ENCODE results near the gene ARL9.

ARL9 gene

GRCh38 chr4:56531823-56532222 lies 26.2 kb downstream of the ARL9 start:
- Histone ChIP-seq H3K36me3 (ENCODE audit: insufficient read depth) (no peaks in the 10 kb centered on the region), H3K79me2 (ENCODE audit: insufficient read depth, low read depth) (no peaks in the 10 kb centered on the region), H3K4me3 (IDR thresholded peaks at IDR 0.05; ENCODE audit: insufficient read depth, low read depth, low read length) (no peak overlapping the region), H3K4me1 (ENCODE audit: low read depth, poor library complexity, severe bottlenecking) (peaks cover 8% of the 10 kb centered on the region), H3K9ac (no peak overlapping the region), H3K27ac (no peak overlapping the region), H4K20me1 (ENCODE audit: insufficient read depth) (no peaks in the 10 kb centered on the region), H3K4me2 (no peak overlapping the region), H2AFZ (ENCODE audit: low read depth) (no peak overlapping the region), H3K27me3 (ENCODE audit: insufficient read depth, low read depth) (no peaks in the 10 kb centered on the region)
- TF ChIP-seq, protein P1, sequence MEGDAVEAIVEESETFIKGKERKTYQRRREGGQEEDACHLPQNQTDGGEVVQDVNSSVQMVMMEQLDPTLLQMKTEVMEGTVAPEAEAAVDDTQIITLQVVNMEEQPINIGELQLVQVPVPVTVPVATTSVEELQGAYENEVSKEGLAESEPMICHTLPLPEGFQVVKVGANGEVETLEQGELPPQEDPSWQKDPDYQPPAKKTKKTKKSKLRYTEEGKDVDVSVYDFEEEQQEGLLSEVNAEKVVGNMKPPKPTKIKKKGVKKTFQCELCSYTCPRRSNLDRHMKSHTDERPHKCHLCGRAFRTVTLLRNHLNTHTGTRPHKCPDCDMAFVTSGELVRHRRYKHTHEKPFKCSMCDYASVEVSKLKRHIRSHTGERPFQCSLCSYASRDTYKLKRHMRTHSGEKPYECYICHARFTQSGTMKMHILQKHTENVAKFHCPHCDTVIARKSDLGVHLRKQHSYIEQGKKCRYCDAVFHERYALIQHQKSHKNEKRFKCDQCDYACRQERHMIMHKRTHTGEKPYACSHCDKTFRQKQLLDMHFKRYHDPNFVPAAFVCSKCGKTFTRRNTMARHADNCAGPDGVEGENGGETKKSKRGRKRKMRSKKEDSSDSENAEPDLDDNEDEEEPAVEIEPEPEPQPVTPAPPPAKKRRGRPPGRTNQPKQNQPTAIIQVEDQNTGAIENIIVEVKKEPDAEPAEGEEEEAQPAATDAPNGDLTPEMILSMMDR (conservative IDR thresholded peaks at IDR 0.05; ENCODE audit: low read depth, low read length) = no peak

DNA sequence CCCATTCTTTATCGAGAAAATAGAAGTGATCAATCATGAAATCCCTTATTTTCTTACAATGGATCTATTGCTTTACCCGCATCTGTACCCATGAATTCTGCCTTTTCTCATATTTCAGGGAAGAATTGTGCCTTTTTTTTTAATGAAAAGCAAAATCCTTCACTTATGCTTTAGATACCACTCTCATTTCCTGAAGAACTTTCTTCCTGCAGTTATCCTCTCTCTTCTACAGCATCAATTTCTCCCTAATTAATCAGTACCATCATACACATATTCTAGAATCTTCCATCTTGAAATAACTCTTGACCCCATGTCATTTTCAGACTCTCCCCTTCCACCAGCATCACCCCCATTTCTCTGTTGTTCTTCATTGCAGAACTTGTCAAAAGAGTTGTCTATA lies 26.6 kb downstream of the ARL9 start:
- peaks cover 8% of the 10 kb centered on the region for H3K4me1 ChIP-seq (ENCODE audit: low read depth, poor library complexity, severe bottlenecking)
- no peak overlapping the region for H3K4me2 ChIP-seq
- H4K20me1 ChIP-seq (ENCODE audit: insufficient read depth) = no peaks in the 10 kb centered on the region
- no peak overlapping the region for H3K9ac ChIP-seq
- TF ChIP-seq, protein P1 (conservative IDR thresholded peaks at IDR 0.05; ENCODE audit: low read depth, low read length) = no peak
- H3K36me3 ChIP-seq (ENCODE audit: insufficient read depth) = no peaks in the 10 kb centered on the region
- no peak overlapping the region for H3K4me3 ChIP-seq (IDR thresholded peaks at IDR 0.05; ENCODE audit: insufficient read depth, low read depth, low read length)
- no peak overlapping the region for H3K27ac ChIP-seq
- no peaks in the 10 kb centered on the region for H3K79me2 ChIP-seq (ENCODE audit: insufficient read depth, low read depth)
- H2AFZ ChIP-seq (ENCODE audit: low read depth) = no peak overlapping the region
- no peaks in the 10 kb centered on the region for H3K27me3 ChIP-seq (ENCODE audit: insufficient read depth, low read depth)

- H3K4me3 ChIP-seq (IDR thresholded peaks at IDR 0.05; ENCODE audit: insufficient read depth, low read depth, low read length) = no peak overlapping the region
These were observed 30.3 kb downstream of the ARL9 start for GRCh38 chr4:56535915-56536314.

DNA sequence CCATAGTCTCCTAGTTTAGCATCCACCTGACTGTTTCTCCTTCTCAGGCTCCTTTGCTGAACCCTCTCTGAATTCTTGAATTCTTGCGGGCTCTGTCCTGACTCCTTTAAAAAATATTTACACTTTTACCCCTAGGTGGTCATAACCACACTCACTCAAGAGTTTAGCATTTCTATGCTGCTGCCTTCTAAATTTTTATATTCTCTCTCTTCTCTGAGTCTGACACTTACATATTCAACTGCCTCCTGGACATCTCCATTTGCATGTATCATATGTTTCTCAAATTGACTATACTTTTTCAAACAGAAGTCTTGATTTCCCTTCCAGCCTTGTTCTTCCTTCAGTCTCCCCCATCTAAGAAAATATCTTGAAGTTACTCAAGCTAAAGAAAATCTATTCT lies 31.6 kb downstream of the ARL9 start:
- Histone ChIP-seq H3K27me3 (ENCODE audit: insufficient read depth, low read depth) (no peaks in the 10 kb centered on the region), H3K79me2 (ENCODE audit: insufficient read depth, low read depth) (no peaks in the 10 kb centered on the region), H3K4me1 (ENCODE audit: low read depth, poor library complexity, severe bottlenecking) (no peaks in the 10 kb centered on the region), H3K4me3 (IDR thresholded peaks at IDR 0.05; ENCODE audit: insufficient read depth, low read depth, low read length) (no peak overlapping the region), H4K20me1 (ENCODE audit: insufficient read depth) (no peaks in the 10 kb centered on the region), H3K4me2 (no peak overlapping the region), H3K36me3 (ENCODE audit: insufficient read depth) (no peaks in the 10 kb centered on the region), H3K9ac (no peak overlapping the region), H3K27ac (no peak overlapping the region), H2AFZ (ENCODE audit: low read depth) (no peak overlapping the region)
- TF ChIP-seq, protein P1 (conservative IDR thresholded peaks at IDR 0.05; ENCODE audit: low read depth, low read length) = no peak

More at GRCh38 chr4:56535915-56536314, 30.3 kb downstream of the ARL9 start:
- H3K9ac ChIP-seq = no peak overlapping the region
- H3K79me2 ChIP-seq (ENCODE audit: insufficient read depth, low read depth) = no peaks in the 10 kb centered on the region
- H3K4me1 ChIP-seq (ENCODE audit: low read depth, poor library complexity, severe bottlenecking) = peaks cover 4% of the 10 kb centered on the region
- H3K27ac ChIP-seq = no peak overlapping the region
- no peak overlapping the region for H2AFZ ChIP-seq (ENCODE audit: low read depth)
- H3K4me2 ChIP-seq = no peak overlapping the region
- TF ChIP-seq, protein P1 (conservative IDR thresholded peaks at IDR 0.05; ENCODE audit: low read depth, low read length) = no peak
- H3K27me3 ChIP-seq (ENCODE audit: insufficient read depth, low read depth) = no peaks in the 10 kb centered on the region
- H4K20me1 ChIP-seq (ENCODE audit: insufficient read depth) = no peaks in the 10 kb centered on the region
- H3K36me3 ChIP-seq (ENCODE audit: insufficient read depth) = no peaks in the 10 kb centered on the region

Data from KMS-11 (cell line).